ENCODE data around the gene KRT27. TPM values are rescaled to one million over a fixed set of nuclear protein-coding genes. Genes with fewer than 3 reads are reported as not detected.

KRT27 gene
- total RNA-seq, 1 donor from 2014 or later: not detected

- Mint-ChIP-seq H3K27ac (ENCODE audit: unreplicated experiment) (no peak overlapping the region), H3K27me3 (ENCODE audit: low read depth) (peaks cover 39% of the 10 kb centered on the region), H3K9me3 (ENCODE audit: low read depth) (no peaks in the 10 kb centered on the region), H3K36me3 (ENCODE audit: low read depth) (peaks cover 1% of the 10 kb centered on the region), H3K4me3 (ENCODE audit: unreplicated experiment) (no peak overlapping the region), H3K4me1 (ENCODE audit: low read depth) (peaks cover 2% of the 10 kb centered on the region)
- TF ChIP-seq CTCF (IDR thresholded peaks at IDR 0.05): peak; percentile 97
- DNase-seq (ENCODE audit: low spot score): no peak
Measured at GRCh38 chr17:40803617-40804082, 21.3 kb upstream of the KRT27 start.

- Mint-ChIP-seq H3K9me3 (ENCODE audit: low read depth) (no peaks in the 10 kb centered on the region), H3K36me3 (ENCODE audit: low read depth) (peaks cover 1% of the 10 kb centered on the region), H3K4me3 (ENCODE audit: unreplicated experiment) (no peak overlapping the region), H3K4me1 (ENCODE audit: low read depth) (peaks cover 2% of the 10 kb centered on the region), H3K27ac (ENCODE audit: unreplicated experiment) (no peak overlapping the region), H3K27me3 (ENCODE audit: low read depth) (peaks cover 38% of the 10 kb centered on the region)
- no peak for TF ChIP-seq CTCF (IDR thresholded peaks at IDR 0.05)
- DNase-seq (ENCODE audit: low spot score): no peak
Measured at GRCh38 chr17:40801157-40801556, 18.8 kb upstream of the KRT27 start.

- Mint-ChIP-seq H3K36me3 (ENCODE audit: low read depth) (no peaks in the 10 kb centered on the region), H3K27ac (ENCODE audit: unreplicated experiment) (no peak overlapping the region), H3K9me3 (ENCODE audit: low read depth) (no peaks in the 10 kb centered on the region), H3K4me1 (ENCODE audit: low read depth) (peaks cover 2% of the 10 kb centered on the region), H3K27me3 (ENCODE audit: low read depth) (peaks cover 39% of the 10 kb centered on the region), H3K4me3 (ENCODE audit: unreplicated experiment) (no peak overlapping the region)
- DNase-seq (ENCODE audit: low spot score): no peak
- TF ChIP-seq CTCF (IDR thresholded peaks at IDR 0.05): no peak
Measured at GRCh38 chr17:40800381-40800780, 18.0 kb upstream of the KRT27 start.

- DNase-seq (ENCODE audit: low spot score): no peak
- Mint-ChIP-seq H3K27ac (ENCODE audit: unreplicated experiment) (no peak within 1 kb of the TSS), H3K36me3 (ENCODE audit: low read depth) (no peaks in the 10 kb centered on the region), H3K9me3 (ENCODE audit: low read depth) (no peaks in the 10 kb centered on the region), H3K4me1 (ENCODE audit: low read depth) (peaks cover 2% of the 10 kb centered on the region), H3K4me3 (ENCODE audit: unreplicated experiment) (no peak within 1 kb of the TSS), H3K27me3 (ENCODE audit: low read depth) (peaks cover 39% of the 10 kb centered on the region)
- TF ChIP-seq CTCF (IDR thresholded peaks at IDR 0.05): no peak
Measured at GRCh38 chr17:40799859-40800258, 17.5 kb upstream of the KRT27 start, which contains the start of gene KRT28. KRT28 (minus strand) TSS chr17:40799959; CDS start chr17:40799893, 66 bp downstream.

- no peak for TF ChIP-seq CTCF (IDR thresholded peaks at IDR 0.05)
- no peak for DNase-seq (ENCODE audit: low spot score)
- H3K36me3 Mint-ChIP-seq (ENCODE audit: low read depth): no peaks in the 10 kb centered on the region
- peaks cover 43% of the 10 kb centered on the region for H3K27me3 Mint-ChIP-seq (ENCODE audit: low read depth)
- H3K4me3 Mint-ChIP-seq (ENCODE audit: unreplicated experiment): no peak overlapping the region
- no peaks in the 10 kb centered on the region for H3K9me3 Mint-ChIP-seq (ENCODE audit: low read depth)
- no peak overlapping the region for H3K27ac Mint-ChIP-seq (ENCODE audit: unreplicated experiment)
- H3K4me1 Mint-ChIP-seq (ENCODE audit: low read depth): peaks cover under 1% of the 10 kb centered on the region
Measured at GRCh38 chr17:40796846-40797245, 14.5 kb upstream of the KRT27 start.

Measured in chondrocyte (in vitro differentiated cells).